HL-60/S4 (cell line): Measurements from ENCODE around the gene ATP5F1B.

Experiments
- in situ Hi-C: fragments of 300-500 bp; cut with MboI; formaldehyde crosslinking; loops from 2 replicates; pipeline ENCODE4 v1.14.3; 2022; ENCODE audit warnings: low sequenced_read_pairs

The ATP5F1B gene

GRCh38 chr12:56626701-56627100 is 19.1 kb downstream of the ATP5F1B start:
- in situ Hi-C loops: no loop called here

GRCh38 chr12:56622535-56622934 is 23.2 kb downstream of the ATP5F1B start:
- in situ Hi-C loops: no loop called here

GRCh38 chr12:56616925-56617324 is 28.9 kb downstream of the ATP5F1B start:
- in situ Hi-C loops: no loop called here

DNA sequence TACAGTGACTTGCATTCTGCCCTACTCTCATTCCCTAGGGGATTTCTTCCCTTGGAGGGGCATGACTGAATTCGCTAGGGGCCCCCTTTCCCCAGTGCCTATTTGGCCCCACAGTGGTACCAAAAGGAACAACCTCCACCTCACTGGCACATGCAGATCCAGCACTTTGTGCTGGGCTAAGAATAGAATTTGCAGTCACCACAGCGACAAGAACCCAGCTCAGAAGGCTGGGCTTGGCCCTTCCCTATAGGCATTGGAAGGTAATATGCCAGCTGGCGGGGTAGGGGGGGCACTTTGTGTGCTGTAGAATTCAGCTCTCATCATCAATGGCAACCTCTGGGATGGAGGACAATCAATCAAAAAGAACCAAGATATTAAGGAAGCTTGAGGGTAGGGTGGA is 29.5 kb downstream of the ATP5F1B start:
- in situ Hi-C loops: no loop called here

- in situ Hi-C loops: no loop called here
Observed at GRCh38 chr12:56614627-56615026, 31.2 kb downstream of the ATP5F1B start.

GRCh38 chr12:56604355-56604754 is 41.4 kb downstream of the ATP5F1B start:
- in situ Hi-C loops: no loop called here

DNA sequence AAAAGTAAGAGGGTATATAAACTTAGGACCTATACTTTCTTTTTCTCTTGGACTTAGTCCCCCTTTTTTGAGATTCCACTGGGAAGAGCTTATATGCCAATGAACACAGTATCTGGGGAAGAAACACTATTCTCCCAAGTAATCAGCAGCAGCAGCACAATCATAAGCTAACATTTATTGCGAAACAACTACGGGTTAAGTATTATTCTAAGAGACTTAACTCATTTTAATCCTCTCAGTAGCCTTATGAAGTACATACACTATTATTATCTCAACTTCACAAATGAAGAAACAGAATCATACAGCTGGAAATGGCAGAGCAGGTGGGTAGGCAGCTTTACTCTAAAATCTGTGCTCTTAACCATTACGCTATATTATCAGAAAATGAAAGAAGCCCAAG is 43.5 kb downstream of the ATP5F1B start:
- in situ Hi-C loops: no loop called here

- in situ Hi-C loops: no loop called here
Observed at GRCh38 chr12:56601503-56601902, 44.3 kb downstream of the ATP5F1B start.

GRCh38 chr12:56600753-56601152 is 45.0 kb downstream of the ATP5F1B start:
- in situ Hi-C loops: no loop called here

GRCh38 chr12:56599797-56600196 is 46.0 kb downstream of the ATP5F1B start:
- in situ Hi-C loops: no loop called here

- in situ Hi-C loops: no loop called here
Observed at GRCh38 chr12:56599041-56599440, 46.7 kb downstream of the ATP5F1B start.

- in situ Hi-C loops: no loop called here
Observed at GRCh38 chr12:56596815-56597214, 49.0 kb downstream of the ATP5F1B start.

DNA sequence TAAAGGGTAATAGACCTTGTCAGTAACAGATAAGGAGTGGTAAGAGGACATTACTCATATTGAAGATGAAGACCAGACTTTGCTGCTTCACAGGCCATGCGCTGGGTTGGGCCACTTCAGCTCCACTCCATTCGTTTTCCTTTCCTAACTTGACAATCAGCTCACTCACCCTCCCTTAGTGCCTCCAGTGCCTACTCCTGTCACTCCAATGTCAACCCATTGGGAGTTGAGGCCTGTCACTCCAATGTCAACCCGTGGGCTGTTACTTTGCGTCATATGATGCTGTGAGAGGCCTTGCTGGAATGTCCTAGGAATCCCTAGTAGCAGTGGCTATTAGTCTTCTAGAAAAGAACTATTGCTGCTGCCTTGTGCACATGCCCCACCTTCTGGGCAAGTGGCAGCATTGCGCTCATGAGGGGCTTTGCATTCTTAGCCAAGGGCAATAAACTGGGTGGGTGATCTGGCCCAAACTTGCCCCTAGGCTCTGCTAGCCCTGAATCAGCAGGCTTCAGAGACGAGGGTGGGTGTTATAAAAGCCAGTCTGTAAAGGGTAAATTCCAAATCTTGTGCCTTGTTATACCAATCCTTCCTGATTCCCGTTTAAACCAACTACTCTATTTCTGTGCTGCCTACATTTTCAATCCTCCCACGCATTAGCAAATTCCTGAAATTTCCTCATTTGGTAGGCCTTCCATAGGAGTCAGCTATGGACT is 51.7 kb downstream of the ATP5F1B start:
- in situ Hi-C loops: no loop called here

GRCh38 chr12:56591961-56592360 is 53.8 kb downstream of the ATP5F1B start:
- in situ Hi-C loops: no loop called here

GRCh38 chr12:56591126-56591525 is 54.7 kb downstream of the ATP5F1B start:
- in situ Hi-C loops: no loop called here

DNA sequence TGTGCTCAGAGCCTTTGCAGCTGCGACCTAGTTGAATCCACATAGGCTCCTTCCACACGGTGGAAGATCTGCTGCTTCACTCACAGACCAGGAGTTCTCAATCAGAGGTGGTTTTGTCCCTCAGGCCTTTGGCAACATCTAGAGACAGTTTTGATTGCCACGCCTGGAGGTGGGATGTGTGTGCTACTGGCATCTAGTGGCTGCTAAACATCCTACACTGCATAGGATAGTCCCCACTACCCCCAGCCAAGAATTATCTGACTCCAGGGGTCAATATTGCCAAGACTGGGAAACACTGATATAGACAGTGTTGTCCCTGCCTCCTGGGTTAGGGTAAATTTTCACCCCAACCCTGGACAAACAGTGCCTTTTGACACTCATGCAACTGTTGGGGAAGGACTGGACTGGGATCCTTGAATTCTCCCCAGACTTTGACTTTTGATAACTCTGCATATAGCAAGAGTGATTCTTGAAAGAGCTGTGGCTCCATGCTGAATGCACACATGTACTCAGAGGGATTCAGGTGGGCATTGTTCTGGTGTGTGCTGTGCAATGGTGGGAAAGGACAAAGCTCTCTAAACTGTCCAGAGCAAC is 55.5 kb downstream of the ATP5F1B start:
- in situ Hi-C loops: no loop called here

DNA sequence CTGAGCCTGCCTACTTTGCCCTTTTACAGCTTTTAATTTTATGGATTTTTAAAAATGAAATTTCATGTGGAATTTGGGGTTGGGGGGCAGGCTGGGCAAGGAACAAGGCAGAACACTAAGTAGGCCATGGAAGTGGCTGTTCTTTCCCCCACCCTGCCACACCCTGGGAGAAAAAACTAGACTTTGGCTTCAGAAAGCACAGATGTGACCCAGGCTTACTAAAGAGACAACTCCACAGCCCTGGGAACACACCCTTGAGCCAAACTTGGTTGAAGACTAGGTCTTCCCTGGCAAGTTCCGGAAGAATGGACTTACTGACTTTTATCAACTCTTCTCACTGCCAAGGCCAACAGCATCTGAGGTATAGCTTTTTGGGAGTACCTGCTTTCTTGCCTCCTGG is 56.0 kb downstream of the ATP5F1B start:
- in situ Hi-C loops: loop anchor here (10.0 kb wide), 1 partner anchor 85 kb away; no protein-coding TSS in a partner anchor
